Fibroblast of peridontal ligament (primary cell): Measurements from ENCODE around the gene GARNL3.

Source experiments
- DNase-seq: peaks from one replicate; pipeline ENCODE4 v3.0.0-alpha.2; 2010; ENCODE audit errors: extremely low read depth

Gene GARNL3

DNA sequence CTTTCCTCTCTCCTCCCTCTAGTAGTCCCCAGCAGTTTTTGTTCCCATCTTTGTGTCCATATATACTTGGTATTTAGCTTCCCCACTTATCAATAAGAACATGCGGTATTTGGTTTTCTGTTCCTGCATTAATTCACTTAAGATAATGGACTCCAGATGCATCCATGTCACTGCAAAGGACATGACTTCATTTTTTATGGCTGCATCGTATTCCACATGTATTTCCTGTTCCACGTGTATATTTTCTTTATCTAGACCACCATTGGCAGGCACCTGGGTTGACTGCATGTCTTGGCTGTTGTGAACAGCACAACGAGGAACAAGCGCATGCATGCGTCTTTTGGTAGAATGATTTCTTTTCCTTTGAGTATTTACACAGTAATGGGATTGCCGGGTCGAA, 165.8 kb downstream of the GARNL3 start:
- DNase-seq = no peak

DNA sequence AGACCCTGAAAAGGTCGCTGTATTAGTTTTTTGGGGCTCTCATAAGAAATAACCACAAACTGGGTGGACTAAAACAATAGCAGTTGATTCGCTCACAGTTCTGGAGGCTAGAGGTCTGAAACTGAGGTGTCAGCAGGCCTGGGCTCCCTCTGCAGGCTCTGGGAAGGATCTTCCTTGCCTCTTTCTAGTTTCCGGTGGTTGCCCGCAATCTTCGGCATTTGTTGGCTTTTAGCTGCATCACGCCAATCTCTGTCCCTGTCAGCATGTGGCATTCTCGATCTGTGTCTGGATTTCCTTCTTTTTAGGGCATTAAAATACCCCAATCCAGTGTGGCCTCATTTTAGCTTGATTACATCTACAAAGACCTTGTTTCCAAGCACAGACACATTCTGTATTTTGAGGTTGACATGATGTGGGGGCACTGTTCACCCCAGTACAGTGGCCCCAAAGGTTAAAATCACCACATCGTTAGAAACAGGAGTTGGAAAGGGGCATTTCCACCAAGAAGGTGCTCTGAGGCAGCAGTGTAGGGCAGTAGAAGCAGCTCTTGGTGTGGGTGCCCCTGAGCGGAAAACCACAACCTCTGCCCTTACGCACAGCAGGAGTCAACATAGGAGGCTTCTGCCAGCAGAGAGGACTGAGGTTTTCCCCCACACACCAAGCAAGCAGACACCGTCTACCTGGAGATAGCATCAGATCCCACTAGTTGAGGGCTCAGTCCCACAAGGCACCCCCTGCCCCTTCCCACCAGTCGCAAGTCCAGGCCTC, 173.1 kb downstream of the GARNL3 start:
- DNase-seq = no peak

DNA sequence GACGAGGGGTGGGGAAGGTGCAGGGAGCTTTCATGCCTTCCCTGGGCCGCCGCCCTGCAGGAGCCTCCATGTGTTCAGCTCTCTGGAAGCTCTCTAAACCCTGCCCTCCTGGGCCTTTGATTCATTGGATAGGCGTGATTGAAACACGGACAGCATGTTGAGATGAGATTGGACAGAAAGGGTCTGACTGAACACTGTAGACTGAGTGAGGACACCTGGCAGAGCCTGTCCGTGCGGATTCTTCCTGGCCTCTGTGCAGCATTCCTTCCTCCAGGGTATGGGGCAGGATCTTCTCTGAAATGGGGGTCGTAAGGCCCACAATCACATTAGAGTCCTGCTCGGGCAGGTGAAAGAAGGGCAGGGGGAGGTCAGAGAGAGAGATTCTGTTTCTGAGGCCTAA, 173.8 kb downstream of the GARNL3 start:
- DNase-seq = no peak
